COLO668 (cell line): Measurements from ENCODE around the gene SESN1.

ENCODE experiments used
- DNase-seq: peaks from one replicate; lab custom pipeline; 2025; ENCODE audit not compliant: unreplicated experiment; lab: John Stamatoyannopoulos, UW

The SESN1 gene

GRCh38 chr6:108941859-108942258 is 152.8 kb downstream of the SESN1 start:
- DNase-seq: no peak

GRCh38 chr6:108941281-108941680 is 153.4 kb downstream of the SESN1 start:
- no peak for DNase-seq

- DNase-seq: no peak
Observed at GRCh38 chr6:108940741-108941140, 153.9 kb downstream of the SESN1 start.

GRCh38 chr6:108937170-108937569 is 157.5 kb downstream of the SESN1 start:
- DNase-seq: no peak
